GM06990 (cell line): ENCODE data around the gene MAPKAP1.

Experiments
- DNase-seq: peaks from one replicate; pipeline ENCODE4 v3.0.0-alpha.2; 2011; ENCODE audit not compliant: insufficient read length; ENCODE audit errors: extremely low read depth
- H3K27me3 ChIP-seq: replicated peaks from 2 replicates; pipeline ENCODE4 v1.6.0; 2011; ENCODE audit warnings: low read length; ENCODE audit not compliant: control insufficient read depth, insufficient read depth
- H3K36me3 ChIP-seq: 2 replicates; pipeline ENCODE4 v1.5.1; 2011; ENCODE audit warnings: low read length; ENCODE audit not compliant: control insufficient read depth, insufficient read depth
- H3K4me3 ChIP-seq: replicated peaks from 2 replicates; pipeline ENCODE4 v1.5.1; 2011; ENCODE audit warnings: low read depth, mild to moderate bottlenecking, control low read depth, low read length
- TF ChIP-seq, protein P1 (sequence below): IDR thresholded peaks from 2 replicates; pipeline ENCODE4 v1.5.1; 2011; ENCODE audit warnings: low read length, control low read depth, mild to moderate bottlenecking, inconsistent platforms; ENCODE audit not compliant: insufficient read depth, poor library complexity, severe bottlenecking

MAPKAP1 gene

DNA sequence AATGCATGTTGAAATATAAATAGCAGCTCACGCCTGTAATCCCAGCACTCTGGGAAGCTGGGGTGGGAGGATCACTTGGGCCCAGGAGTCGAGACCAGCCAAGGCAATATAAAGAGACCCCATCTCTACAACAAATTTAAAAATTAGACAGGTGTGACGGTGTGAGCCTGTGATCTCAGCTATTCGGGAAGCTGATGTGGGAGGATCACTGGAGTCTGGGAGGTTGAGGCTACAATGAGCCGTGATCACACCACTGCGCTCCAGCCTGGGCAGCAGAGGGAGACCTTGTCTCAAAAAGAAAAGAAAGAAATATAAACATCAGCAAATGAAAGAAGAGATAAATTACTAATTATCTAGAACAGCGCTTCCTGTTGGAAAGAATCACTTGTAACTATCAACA lies 105.0 kb downstream of the MAPKAP1 start:
- Histone ChIP-seq H3K36me3 (no peaks in the 10 kb centered on the region), H3K27me3 (no peaks in the 10 kb centered on the region), H3K4me3 (no peak overlapping the region)
- DNase-seq, result no peak
- TF ChIP-seq, protein P1, sequence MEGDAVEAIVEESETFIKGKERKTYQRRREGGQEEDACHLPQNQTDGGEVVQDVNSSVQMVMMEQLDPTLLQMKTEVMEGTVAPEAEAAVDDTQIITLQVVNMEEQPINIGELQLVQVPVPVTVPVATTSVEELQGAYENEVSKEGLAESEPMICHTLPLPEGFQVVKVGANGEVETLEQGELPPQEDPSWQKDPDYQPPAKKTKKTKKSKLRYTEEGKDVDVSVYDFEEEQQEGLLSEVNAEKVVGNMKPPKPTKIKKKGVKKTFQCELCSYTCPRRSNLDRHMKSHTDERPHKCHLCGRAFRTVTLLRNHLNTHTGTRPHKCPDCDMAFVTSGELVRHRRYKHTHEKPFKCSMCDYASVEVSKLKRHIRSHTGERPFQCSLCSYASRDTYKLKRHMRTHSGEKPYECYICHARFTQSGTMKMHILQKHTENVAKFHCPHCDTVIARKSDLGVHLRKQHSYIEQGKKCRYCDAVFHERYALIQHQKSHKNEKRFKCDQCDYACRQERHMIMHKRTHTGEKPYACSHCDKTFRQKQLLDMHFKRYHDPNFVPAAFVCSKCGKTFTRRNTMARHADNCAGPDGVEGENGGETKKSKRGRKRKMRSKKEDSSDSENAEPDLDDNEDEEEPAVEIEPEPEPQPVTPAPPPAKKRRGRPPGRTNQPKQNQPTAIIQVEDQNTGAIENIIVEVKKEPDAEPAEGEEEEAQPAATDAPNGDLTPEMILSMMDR, result no peak

DNA sequence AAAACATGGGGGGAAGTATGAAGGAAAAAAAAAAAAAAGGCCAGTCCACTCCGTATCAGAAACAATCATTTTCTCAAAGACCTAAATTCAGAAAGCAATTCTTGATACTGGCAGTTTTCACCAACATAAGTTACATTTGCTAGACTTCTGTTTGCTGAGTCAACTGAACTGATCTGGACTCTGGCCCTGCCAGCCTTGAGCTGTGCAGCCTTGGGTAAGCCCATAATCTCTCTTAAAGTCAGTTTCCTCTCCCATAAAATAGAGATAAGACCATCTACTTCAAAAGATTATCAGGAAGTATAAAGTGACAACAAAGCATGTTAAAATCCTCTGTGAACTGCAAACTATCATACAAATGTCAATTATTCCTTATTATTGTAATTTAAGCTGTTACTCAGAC lies 106.8 kb downstream of the MAPKAP1 start:
- TF ChIP-seq, protein P1, result no peak
- DNase-seq, result no peak
- H3K27me3 ChIP-seq, result no peaks in the 10 kb centered on the region
- H3K36me3 ChIP-seq, result 0 out of 2 replicates have a peak, but pooled peaks cover 1% of the 10 kb centered on the region
- no peak overlapping the region for H3K4me3 ChIP-seq

DNA sequence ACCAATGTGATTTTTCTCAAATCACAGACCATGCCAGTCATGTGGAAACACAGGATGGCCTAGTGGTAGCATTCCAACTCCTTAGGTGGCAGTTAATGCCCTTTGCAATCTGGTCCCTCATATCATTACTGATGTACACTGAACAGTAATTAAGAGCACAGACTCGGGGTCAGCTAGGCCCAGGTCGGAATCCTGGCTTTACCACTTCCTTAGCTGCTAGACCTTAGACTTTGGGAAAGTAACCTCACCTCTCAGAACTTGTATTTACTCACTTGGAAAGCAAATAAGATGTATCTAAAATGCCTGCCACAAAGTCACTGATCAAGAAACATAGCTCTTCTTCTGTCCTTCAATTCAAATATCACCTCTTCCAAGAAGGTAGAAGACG lies 112.8 kb downstream of the MAPKAP1 start:
- no peak overlapping the region for H3K4me3 ChIP-seq
- peaks cover 1% of the 10 kb centered on the region; the same call in 1 of the 2 replicates for H3K36me3 ChIP-seq
- DNase-seq, result no peak
- H3K27me3 ChIP-seq, result no peaks in the 10 kb centered on the region
- TF ChIP-seq, protein P1, result no peak

DNA sequence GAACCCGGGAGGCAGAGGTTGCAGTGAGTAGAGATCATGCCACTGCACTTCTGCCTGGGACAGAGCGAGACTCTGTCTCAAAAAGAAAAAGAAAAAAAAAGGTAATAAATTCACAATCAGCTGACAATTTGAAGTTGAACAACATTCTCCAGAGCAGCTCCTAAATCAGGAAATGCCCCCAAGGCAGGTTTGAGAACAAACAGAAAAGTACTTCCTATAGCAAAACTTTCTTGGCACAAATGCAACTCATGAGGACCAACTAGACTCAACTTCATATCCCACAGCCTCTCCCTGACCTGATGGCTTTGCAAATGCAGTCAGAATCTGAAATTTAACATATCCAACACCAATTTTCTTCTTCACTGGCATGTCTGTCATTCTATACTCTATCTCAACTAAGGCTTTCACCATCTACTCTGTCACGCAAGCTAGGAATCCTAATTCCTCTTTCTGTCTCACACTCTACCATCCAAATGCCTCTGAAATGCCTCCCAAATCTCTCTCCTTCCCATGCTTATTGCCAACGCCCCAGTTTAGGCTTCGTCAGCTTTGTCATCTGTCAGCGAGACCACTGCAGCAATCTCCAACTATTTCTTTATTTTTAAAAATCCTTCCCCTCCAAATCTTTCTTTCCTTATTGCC lies 113.3 kb downstream of the MAPKAP1 start:
- Histone ChIP-seq H3K36me3 (peaks cover 1% of the 10 kb centered on the region; the same call in 1 of the 2 replicates), H3K4me3 (no peak overlapping the region), H3K27me3 (no peaks in the 10 kb centered on the region)
- TF ChIP-seq, protein P1, result no peak
- DNase-seq, result no peak

DNA sequence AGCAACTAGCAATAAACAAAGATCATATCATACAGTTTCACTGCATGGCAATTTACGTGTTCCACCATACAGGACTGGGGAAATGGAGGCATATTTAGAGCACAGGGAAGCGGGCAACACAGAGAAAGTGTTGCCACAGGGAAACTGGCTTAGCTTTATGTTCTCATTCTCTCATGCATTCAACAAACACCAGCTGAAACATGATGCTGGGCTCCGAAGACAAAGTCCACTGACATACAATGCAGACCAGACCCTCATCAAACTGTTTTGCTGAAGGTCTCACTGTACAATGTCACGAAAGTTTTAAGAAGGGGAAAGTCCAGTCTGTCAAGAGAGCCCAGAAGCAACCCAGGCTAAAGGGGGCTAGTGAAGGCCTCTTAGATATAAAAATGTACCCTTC lies 115.1 kb downstream of the MAPKAP1 start:
- no peak overlapping the region for H3K4me3 ChIP-seq
- peaks cover 1% of the 10 kb centered on the region; the same call in 1 of the 2 replicates for H3K36me3 ChIP-seq
- TF ChIP-seq, protein P1, result no peak
- no peaks in the 10 kb centered on the region for H3K27me3 ChIP-seq
- no peak for DNase-seq

DNA sequence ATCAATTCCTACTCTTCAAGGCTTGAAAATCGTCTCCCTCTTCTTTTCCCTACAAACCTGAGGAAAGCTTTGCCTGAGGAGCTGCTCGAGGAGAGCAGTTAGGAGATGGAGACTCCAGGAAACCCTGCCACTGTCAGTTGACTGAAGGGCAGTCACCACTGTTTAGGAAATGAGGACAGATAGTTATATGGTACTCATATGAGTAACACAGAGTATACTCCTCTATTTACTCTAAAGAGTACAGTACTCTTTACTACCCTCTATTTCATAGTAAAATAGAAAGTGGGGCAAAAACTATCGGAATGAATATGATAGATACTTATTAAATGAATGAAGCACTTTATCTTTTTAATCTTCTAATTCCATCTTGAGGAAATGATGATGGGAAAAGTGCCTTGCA lies 115.8 kb downstream of the MAPKAP1 start:
- Histone ChIP-seq H3K4me3 (no peak overlapping the region), H3K27me3 (no peaks in the 10 kb centered on the region), H3K36me3 (peaks cover 1% of the 10 kb centered on the region; the same call in 1 of the 2 replicates)
- TF ChIP-seq, protein P1, result no peak
- DNase-seq, result no peak
